ENCODE data around the gene MIA. TPM values are rescaled to one million over a fixed set of nuclear protein-coding genes. Genes with fewer than 3 reads are reported as not detected.

Gene MIA
- total RNA-seq, 1 experiment from 2014 or later: not detected

DNA sequence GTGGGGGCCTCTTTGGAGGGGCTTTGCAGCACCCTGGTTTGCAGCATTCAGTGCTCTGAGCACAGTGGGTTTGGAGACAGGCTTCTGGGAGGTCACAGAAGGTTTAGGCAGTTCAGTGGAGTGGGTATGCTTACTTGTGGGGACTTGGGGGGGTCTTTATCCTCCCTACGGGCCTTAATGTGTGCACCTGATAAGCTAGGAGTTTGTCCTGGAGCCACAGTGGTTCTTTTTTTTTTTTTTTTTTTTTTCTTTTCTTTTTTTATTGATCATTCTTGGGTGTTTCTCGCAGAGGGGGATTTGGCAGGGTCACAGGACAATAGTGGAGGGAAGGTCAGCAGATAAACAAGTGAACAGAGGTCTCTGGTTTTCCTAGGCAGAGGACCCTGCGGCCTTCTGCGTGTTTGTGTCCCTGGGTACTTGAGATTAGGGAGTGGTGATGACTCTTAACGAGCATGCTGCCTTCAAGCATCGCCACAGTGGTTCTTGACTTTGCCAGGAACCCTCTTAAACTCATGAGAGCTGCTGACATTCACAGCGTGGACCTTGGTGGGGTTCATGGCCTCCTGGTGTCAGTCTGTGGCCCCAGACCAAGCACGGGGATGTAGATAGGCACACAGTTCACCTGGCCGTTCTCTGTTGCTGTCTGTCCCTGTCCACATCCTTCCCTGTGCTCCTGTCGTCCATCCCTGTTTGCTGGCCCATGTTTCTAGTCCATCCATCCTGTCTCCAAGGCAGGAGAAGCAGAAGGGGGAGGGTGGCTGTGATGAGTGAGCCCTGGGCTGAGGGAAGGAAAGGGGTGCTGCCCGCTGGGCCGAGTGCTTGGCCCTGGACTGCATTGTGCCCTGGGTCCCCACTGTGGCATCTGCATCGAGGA, 26.3 kb downstream of the MIA start:
- no peaks in the 10 kb centered on the region for H3K27me3 ChIP-seq (ENCODE audit: control insufficient read depth, insufficient read depth, low read length)
- H3K36me3 ChIP-seq (replicated peaks; ENCODE audit: control insufficient read depth, insufficient read depth, low read length): peaks cover 13% of the 10 kb centered on the region
- no peak overlapping the region for H3K4me3 ChIP-seq (ENCODE audit: insufficient read depth, low read depth, low read length)
- DNase-seq: no peak

DNA sequence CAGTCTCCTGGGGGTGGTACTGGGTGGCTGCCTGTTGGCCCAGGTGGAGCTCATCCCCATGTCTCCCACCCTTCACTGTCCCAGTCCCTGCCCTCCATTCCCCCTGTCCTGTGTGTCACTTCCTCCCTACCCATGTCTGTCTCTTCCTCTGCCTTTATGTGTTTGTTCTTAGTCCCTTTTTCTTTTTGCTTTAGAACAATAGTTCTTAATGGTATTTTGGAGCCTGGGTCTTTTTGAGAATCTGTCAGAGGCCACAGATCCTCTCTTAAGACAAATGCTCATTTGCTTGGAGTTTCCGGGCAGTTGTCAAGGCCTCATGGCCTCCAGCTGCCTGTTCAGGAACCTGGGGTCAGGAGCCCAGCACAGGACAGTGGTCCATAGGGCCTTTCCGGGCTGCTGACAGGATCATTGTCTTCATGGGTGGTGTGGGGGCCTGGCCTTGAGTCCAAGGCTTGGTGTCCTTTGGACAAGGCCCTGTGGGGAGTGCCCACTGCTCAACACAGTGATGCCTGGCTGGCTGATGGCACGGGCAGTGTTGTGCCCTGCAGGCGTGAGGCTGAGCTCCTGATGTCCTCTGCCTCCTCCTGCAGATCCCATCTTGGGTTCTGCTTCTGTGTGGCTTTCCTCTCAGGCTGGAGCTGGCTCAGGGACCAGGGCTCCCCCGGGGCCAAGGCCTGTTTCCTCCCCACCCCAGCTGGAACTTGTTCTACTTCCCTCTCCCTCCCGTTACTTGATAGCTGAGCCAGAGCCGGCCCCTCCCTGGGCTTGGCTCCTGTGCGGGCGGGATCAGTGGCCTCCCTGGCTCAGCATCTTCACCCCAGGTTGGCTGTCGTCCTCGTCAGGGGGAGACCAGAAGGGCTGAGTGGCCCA, 27.2 kb downstream of the MIA start:
- Histone ChIP-seq H3K27me3 (ENCODE audit: control insufficient read depth, insufficient read depth, low read length) (no peaks in the 10 kb centered on the region), H3K4me3 (ENCODE audit: insufficient read depth, low read depth, low read length) (no peak overlapping the region), H3K36me3 (replicated peaks; ENCODE audit: control insufficient read depth, insufficient read depth, low read length) (peaks cover 16% of the 10 kb centered on the region)
- peak; percentile 41 for DNase-seq

DNA sequence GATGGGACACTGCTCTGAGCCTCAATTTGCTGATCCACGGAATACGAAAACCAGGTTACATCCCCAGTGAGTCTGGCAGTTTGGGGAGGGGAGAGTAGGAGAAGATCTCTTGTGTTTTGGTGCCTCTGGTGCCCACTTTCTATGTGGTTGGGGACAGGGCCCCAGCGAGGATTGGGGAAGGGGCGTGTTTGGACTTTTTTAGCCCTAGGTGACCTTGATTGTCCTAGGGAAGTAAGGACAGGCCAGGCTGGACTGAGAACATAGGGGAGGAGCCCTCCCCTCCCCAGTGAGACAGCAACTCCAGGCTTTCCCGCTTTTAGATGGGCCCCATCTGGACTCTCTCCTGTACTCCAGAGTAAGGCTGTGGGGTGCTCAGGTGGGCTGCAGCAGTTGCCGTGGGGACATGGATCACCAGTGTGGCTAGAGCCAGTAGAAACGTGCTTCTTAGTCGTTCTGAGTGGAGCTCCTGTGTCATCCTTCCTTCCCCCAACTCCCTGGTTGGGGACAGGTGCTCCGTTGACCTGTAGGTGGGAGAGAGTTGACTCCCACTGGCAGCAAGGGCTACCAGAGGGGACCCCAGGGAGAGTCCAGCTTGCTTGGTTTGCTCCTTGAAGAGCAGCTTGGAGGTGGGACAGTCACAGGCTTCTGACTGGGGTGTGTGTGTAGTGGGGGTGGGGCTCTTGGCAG, 28.0 kb downstream of the MIA start:
- H3K36me3 ChIP-seq (replicated peaks; ENCODE audit: control insufficient read depth, insufficient read depth, low read length): peaks cover 22% of the 10 kb centered on the region
- H3K27me3 ChIP-seq (ENCODE audit: control insufficient read depth, insufficient read depth, low read length): no peaks in the 10 kb centered on the region
- no peak for DNase-seq
- no peak overlapping the region for H3K4me3 ChIP-seq (ENCODE audit: insufficient read depth, low read depth, low read length)

DNA sequence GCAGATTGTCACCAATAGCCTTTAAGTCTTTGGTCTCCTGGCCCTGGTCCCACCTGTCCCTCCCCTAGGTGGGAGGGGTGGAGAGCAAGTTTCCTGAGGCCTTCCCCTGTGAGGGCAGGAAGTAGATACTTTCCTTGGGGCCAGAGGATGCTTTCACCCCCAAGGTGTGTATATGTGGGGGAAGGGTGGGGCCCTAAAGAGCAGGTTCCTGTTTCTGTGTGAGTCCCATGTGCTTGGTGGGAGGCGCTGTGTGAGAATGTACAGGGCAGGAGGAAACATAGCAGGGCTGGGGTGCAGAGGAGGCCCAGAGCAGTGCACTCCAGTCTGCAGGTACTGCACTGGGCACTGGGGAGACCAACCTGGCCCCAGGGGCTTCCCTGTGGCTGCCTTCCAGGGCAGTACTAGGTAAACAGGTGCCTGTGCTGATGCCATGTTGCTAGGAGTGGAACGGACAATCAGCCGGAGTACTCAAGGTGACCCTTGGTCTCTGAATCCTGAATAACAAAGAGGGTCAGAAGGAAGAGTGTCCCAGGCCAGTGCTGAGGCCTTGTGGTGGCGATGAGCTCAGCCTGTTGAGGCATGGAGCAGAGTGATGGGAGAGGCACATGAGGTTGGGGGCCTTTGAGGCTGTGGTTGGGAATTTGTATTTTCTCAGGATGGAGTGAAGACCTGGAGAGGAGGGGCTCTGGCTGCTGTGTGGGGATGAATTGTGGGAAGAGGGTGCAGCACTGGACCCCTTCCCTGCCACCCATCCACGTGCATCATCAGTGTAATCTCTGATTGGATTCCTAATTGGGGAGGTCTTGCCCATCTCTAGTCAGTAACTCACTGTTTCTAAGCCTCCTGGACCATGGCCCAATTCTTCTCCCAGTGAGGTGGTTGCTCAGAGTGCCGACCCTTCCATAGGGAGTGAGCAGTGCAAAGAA, 28.8 kb downstream of the MIA start:
- H3K4me3 ChIP-seq (ENCODE audit: insufficient read depth, low read depth, low read length): no peak overlapping the region
- peak; percentile 39 for DNase-seq
- peaks cover 26% of the 10 kb centered on the region for H3K36me3 ChIP-seq (replicated peaks; ENCODE audit: control insufficient read depth, insufficient read depth, low read length)
- no peaks in the 10 kb centered on the region for H3K27me3 ChIP-seq (ENCODE audit: control insufficient read depth, insufficient read depth, low read length)

DNA sequence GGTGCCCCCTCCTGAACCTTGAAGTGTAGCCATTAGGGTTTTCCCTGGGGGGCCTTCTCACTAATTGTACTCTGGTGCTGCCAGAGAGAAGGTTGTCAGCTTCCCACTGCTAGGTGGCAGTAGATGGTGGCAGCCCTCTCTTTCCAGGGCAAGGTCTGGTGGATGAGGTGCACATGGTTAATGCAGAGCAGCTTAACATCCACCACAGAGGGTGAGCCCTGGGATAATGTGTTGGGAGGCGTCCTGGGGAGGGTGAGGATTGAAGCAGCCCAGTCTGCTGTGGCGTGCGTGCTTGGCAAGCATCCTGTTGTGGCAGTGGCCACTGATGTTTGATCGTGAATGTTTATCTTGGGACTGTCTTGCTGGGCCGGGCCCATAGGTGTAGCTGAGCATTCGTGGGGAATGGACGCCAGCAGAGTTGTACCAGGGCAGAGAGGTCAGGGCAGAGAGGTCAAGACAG, 29.5 kb downstream of the MIA start:
- no peak for DNase-seq
- H3K27me3 ChIP-seq (ENCODE audit: control insufficient read depth, insufficient read depth, low read length): no peaks in the 10 kb centered on the region
- H3K36me3 ChIP-seq (replicated peaks; ENCODE audit: control insufficient read depth, insufficient read depth, low read length): peaks cover 26% of the 10 kb centered on the region
- no peak overlapping the region for H3K4me3 ChIP-seq (ENCODE audit: insufficient read depth, low read depth, low read length)

DNA sequence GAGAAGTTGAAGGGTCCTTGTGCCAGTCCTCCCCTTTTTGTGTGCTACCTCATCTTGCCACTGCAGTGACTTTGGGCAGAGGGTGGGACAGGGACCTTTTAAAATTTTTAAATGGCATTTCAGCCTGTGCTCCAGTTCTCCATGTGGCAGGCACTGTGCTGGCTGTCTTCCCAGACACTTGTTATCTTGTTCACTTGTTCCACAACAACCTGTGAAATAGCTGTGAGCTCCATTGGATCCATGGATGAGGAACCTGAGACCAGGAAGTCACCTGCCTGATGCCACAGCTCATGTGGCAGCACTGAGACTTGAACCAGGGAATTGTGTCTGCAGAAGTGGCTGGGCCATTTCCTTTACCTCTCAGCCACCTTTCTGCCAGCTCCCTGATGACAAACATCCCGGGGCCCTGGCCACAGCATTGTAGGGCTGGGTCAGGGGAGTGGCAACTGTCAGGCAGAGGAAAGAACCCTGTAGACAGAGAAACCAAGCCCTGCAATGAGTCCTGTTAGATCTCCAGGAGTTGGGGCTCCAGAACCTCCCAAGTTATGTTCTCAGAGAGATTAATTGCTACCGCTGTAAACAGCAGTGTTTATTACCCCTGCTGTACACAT, 30.0 kb downstream of the MIA start:
- DNase-seq: no peak
- Histone ChIP-seq H3K36me3 (replicated peaks; ENCODE audit: control insufficient read depth, insufficient read depth, low read length) (peaks cover 26% of the 10 kb centered on the region), H3K27me3 (ENCODE audit: control insufficient read depth, insufficient read depth, low read length) (no peaks in the 10 kb centered on the region), H3K4me3 (ENCODE audit: insufficient read depth, low read depth, low read length) (no peak overlapping the region)

DNA sequence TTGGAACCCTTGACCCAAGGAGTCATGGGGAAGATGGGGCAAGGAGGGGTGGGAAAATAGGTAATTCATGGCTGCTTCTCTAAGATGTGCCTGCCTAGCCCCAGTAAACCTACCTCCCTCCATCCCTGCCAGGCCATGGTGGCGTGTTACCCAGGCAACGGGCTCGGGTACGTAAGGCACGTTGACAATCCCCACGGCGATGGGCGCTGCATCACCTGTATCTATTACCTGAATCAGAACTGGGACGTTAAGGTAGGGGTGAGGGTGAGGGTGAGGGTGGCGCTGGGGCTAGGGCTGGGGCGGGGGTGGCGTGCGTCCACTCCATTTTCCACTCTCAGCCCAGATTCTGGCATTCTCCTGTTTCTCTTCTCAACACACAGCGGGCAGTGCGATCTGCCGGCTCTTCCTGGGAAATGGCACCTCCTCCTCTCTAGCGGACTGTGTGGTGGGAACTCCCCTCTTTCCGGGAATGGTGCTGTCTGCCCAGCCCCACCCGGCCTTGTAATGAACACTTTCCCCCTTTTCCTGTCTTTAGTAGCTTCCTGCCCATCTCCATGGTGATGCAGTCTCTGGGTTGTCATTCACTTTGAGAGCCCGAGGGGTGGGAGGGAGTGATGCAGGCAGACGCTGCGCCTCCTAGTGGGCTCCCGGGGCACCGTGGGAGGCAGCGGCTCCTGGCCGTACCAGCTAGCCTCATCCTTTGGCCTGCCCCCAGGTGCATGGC, 31.3 kb downstream of the MIA start:
- Histone ChIP-seq H3K4me3 (ENCODE audit: insufficient read depth, low read depth, low read length) (no peak overlapping the region), H3K36me3 (replicated peaks; ENCODE audit: control insufficient read depth, insufficient read depth, low read length) (peaks cover 23% of the 10 kb centered on the region), H3K27me3 (ENCODE audit: control insufficient read depth, insufficient read depth, low read length) (peaks cover under 1% of the 10 kb centered on the region; the same call in 1 of the 2 replicates)
- peak; percentile 99 for DNase-seq

DNA sequence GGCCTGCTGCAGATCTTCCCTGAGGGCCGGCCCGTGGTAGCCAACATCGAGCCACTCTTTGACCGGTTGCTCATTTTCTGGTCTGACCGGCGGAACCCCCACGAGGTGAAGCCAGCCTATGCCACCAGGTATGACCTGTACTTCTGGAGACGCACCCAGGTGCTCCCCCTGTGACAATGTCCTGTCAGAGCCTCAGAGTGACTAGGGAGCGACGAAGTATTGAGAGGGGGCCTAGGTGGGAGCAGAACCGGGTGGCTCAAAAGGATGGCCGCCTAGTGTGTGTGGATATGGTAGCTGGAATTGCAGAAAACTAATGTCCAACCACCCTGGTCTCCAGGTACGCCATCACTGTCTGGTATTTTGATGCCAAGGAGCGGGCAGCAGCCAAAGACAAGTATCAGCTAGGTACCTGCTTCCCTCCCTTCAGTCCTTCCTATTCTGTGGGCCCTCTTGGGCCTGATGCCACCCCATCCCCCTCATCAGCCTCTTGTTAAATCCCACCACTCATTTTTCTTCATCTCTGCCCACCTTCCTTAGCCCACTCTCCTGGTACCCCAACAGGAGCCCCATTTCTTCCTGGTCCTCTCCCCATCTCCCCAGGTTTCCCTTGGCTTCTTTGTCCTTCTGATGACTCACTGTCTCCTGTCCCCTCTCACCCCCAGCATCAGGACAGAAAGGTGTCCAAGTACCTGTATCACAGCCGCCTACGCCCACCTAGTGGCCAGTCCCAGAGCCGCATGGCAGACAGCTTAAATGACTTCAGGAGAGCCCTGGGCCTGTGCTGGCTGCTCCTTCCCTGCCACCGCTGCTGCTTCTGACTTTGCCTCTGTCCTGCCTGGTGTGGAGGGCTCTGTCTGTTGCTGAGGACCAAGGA, 32.1 kb downstream of the MIA start:
- Histone ChIP-seq H3K36me3 (replicated peaks; ENCODE audit: control insufficient read depth, insufficient read depth, low read length) (peaks cover 18% of the 10 kb centered on the region), H3K4me3 (ENCODE audit: insufficient read depth, low read depth, low read length) (no peak overlapping the region), H3K27me3 (ENCODE audit: control insufficient read depth, insufficient read depth, low read length) (peaks cover 8% of the 10 kb centered on the region; the same call in 1 of the 2 replicates)
- DNase-seq: peak; percentile 80

DNA sequence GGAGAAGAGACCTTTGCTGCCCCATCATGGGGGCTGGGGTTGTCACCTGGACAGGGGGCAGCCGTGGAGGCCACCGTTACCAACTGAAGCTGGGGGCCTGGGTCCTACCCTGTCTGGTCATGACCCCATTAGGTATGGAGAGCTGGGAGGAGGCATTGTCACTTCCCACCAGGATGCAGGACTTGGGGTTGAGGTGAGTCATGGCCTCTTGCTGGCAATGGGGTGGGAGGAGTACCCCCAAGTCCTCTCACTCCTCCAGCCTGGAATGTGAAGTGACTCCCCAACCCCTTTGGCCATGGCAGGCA, 32.7 kb downstream of the MIA start:
- DNase-seq: no peak
- H3K27me3 ChIP-seq (ENCODE audit: control insufficient read depth, insufficient read depth, low read length): peaks cover 8% of the 10 kb centered on the region; the same call in 1 of the 2 replicates
- H3K4me3 ChIP-seq (ENCODE audit: insufficient read depth, low read depth, low read length): no peak overlapping the region
- peaks cover 18% of the 10 kb centered on the region for H3K36me3 ChIP-seq (replicated peaks; ENCODE audit: control insufficient read depth, insufficient read depth, low read length)

DNA sequence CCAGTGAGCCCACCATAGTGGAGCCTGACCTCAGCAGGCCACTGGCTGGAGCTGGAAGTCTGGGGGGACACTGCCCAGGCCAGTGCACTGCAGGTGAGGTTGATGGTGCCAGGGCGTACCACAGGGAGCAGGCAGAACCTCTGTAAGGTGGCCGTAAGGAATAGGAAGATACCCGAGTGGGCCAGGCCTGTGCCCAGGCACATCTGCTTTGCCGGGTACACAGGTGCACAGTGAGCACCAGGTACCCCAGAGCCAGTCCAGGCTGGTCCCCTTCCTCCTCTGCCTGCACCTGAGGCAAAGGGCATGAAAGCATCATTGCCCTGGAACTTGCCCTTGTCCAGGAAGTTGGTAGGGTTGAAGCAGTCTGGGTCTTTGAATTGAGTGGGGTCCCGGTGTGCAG, 33.2 kb downstream of the MIA start:
- Histone ChIP-seq H3K4me3 (ENCODE audit: insufficient read depth, low read depth, low read length) (no peak overlapping the region), H3K36me3 (replicated peaks; ENCODE audit: control insufficient read depth, insufficient read depth, low read length) (peaks cover 16% of the 10 kb centered on the region)
- DNase-seq: no peak

DNA sequence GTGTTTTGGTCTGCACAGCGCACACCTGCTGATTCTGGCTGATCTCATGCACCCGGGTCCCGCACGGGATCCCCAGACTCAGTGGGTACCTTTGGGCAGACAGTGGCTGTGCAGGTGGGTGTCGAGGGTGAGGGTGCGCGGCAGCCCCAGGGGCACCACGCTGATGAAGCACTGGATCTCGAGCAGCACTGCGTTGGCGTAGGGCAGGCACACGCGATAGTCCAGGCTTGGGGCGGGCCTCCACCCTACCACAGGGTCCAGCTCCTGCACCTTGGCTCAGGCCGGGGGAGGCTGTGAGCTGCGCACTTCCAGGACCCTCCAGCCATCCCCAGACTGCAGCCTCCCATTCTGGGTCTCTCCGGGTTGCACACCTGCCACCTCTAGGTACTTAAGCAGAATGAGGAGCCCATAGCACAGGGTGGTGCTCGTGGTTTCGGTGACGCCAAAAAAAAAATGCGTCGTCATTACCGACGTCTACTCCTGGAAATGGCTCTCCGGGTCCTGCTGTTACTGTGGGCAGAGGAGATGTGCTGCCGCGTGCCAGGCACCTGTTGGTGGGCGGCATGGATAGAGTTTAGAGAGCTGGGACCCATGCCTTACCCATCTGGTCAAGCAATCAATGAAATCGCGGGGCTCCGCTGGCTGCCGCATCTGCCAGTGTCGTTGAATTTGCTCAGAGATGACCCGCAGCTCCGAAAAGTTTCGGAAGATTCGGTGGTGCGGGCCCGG, 34.2 kb downstream of the MIA start:
- Histone ChIP-seq H3K36me3 (replicated peaks; ENCODE audit: control insufficient read depth, insufficient read depth, low read length) (peaks cover 16% of the 10 kb centered on the region), H3K4me3 (ENCODE audit: insufficient read depth, low read depth, low read length) (no peak overlapping the region), H3K27me3 (ENCODE audit: control insufficient read depth, insufficient read depth, low read length) (peaks cover 8% of the 10 kb centered on the region; the same call in 1 of the 2 replicates)
- no peak for DNase-seq

More for the DNA sequence above, 33.2 kb downstream of the MIA start:
- H3K27me3 ChIP-seq (ENCODE audit: control insufficient read depth, insufficient read depth, low read length): peaks cover 8% of the 10 kb centered on the region; the same call in 1 of the 2 replicates

DNA sequence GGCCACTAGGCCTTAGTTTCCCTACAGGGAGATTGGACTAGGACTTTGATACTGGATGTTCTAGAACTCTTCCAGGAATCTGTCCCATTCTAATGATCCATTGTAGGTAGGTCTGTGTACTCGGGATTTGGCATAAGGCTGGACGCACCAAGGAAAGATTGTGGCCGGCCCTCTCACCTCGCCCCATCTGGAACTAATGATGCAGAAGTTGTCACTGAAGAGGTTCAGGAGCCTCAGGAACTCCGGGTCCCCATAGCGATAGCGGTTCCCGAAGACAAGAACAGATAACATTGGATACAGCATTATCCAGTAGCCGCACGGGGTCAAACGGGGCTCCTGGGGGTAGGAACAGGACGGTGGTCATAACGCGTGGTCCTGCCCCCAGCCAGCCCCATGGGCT, 34.8 kb downstream of the MIA start:
- Histone ChIP-seq H3K4me3 (ENCODE audit: insufficient read depth, low read depth, low read length) (peak overlapping the region; percentile 52), H3K27me3 (ENCODE audit: control insufficient read depth, insufficient read depth, low read length) (peaks cover 8% of the 10 kb centered on the region; the same call in 1 of the 2 replicates), H3K36me3 (replicated peaks; ENCODE audit: control insufficient read depth, insufficient read depth, low read length) (peaks cover 16% of the 10 kb centered on the region)
- DNase-seq: no peak
